NK-92 treated with Interleukin-12 subunit alpha and Interleukin-12 subunit beta, amount 100 ng/mL, for 24 hours (cell line): ENCODE measurements around the gene LHFPL2.

ENCODE experiments used
- DNase-seq: peaks from one replicate; lab custom pipeline; 2025; lab: John Stamatoyannopoulos, UW

The LHFPL2 gene

GRCh38 chr5:78666041-78666444 is 17.5 kb upstream of the LHFPL2 start:
- DNase-seq = no peak

GRCh38 chr5:78665534-78665933 is 17.0 kb upstream of the LHFPL2 start:
- no peak for DNase-seq

DNA sequence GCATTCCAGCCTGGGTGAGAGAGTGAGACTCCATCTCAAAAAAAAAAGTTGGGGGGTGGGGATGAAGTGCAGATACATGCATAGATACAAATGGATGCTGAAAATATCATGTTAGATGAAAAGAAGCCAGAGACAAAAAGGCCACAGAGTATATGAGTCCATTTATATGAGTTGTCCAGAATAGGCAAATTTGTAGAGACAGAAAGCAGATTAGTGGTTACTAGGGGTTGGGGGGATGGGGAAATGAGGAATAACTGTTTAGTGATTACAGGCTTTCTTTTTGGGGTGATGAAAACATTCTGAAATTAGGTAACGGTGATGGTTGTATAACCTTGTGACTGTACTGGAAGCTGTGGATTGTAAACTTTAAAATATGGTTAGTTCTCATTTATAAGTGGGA is 13.8 kb upstream of the LHFPL2 start:
- no peak for DNase-seq

DNA sequence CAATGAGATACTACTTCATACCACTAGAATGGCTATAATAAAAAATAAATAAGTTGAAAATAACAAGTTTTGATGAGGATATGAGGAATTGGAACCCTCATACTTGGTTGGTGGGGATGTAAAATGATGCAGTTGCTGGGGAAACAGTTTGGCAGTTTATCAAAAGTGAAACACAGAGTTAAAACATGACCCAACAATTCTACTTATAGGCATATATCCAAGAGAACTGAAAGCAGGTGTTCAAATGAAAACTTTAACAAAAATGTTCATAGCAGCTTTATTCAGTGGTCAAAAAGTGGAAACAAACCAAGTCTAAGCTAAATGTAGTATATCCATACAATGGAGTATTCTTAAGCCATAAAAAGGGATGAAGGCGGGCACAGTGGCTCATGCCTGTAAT is 13.1 kb upstream of the LHFPL2 start:
- DNase-seq = no peak

DNA sequence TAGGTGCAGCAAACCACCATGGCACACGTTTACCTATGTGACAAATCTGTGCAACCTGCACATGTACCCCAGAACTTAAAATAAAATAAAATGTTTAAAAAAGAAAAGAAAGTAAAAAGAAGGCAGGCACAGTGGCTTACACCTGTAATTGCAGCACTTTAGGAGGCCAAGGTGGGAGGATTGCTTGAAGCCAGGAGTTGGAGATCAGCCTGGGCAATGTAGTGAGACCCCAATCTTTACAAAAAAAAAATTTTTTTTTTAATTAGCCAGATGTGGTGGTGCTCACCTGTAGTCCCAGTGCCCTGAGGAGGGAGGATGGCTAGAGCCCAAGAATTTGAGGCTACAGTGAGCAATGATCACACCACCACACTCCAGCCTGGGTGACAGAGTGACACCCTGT is 12.5 kb upstream of the LHFPL2 start:
- DNase-seq = no peak

DNA sequence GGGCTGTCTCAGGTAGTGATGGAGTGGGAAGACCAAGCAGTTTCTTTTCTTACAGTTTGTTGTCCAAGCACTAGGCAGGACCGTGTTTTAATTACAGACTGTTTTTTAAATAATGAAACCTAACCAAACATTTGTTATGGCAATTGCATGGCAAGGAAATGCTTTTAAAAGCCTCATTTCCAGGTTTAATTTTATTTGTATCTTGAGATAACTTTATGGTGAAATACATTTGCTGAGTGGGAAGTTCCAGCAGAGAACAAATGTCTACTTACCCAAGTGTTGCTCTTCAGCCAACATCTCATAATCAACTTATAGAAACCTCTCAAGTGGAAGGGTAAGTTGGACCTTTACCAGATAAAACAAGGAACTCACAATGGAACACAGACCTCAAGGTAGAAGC is 11.8 kb upstream of the LHFPL2 start:
- DNase-seq = no peak

- DNase-seq = no peak
Measured at GRCh38 chr5:78659714-78660113, 11.1 kb upstream of the LHFPL2 start.

DNA sequence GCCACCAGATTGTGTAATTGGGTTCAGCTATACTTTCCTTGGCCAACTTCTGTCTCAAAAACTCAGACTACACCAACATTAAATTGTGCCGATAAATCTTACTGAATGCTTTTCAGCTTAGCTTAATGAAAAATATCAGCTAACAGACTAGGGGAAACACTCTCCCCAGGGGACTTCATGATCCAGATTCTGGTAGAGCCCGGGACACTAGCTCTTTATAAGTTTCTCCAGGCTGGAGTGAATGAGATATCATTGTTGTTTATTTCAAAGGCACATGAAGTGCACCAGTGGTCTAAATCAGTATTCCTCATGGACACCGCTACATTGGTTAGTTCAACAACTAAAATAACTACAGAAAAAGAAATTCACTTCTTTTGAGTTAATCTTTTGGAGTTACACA is 10.5 kb upstream of the LHFPL2 start:
- no peak for DNase-seq

DNA sequence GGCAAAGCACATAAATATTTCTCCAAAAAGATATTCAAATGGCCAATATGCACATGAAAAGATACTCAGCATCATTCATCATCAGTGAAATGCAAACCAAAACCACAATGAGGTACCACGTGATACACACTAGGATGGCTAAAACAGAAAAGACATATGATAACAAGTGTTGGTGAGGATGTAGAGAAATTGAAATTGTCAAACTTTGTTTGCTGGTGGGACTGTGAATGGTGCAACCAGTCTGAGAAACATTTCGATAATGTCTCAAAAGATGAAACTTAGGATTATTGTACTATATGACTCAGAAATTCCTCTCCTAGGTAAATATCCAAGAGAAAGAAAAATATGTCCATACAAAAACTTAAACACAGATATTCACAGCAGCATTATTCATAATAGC is 8.6 kb upstream of the LHFPL2 start:
- no peak for DNase-seq

GRCh38 chr5:78655746-78656290 is 7.2 kb upstream of the LHFPL2 start:
- no peak for DNase-seq

GRCh38 chr5:78654386-78654785 is 5.8 kb upstream of the LHFPL2 start:
- no peak for DNase-seq

- DNase-seq = no peak
Measured at GRCh38 chr5:78653681-78654366, 5.3 kb upstream of the LHFPL2 start.

DNA sequence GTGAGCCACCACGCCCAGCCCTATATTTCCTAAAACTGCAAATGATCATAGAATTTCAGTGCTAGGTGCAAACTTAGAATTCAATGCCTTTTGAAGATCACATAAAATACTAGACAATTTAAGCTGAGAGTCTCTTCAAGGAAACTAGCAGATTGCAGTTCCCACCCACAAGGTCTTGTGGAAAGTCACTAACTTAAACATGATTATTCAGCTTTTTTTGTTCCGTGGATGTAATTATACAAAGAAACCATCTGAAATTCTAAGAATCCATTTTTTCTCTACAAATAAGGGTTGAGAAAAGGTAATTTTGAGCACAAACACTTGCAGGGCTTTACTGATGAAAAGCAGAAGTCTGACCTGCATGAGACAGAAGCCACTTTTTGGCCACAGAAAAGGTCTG is 4.5 kb upstream of the LHFPL2 start:
- DNase-seq = no peak

DNA sequence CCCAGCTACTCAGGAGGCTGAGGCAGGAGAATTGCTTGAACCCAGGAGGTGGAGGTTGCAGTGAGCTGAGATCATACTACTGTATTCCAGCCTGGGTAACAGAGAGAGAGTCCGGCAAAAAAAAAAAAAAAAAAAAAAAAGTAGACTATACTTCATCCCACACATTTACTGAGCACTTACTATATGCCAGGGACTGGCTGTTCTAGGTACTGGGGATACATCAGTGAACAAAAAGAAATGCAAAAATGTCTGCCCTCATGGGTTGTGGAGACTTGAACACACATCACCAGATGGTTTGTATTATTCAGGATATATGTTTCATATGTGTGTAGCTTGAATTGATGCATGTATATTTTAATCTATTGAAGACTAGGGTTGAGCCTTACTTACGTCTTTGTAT is 2.9 kb upstream of the LHFPL2 start:
- DNase-seq = no peak

- DNase-seq = no peak
Measured at GRCh38 chr5:78650531-78650930, 2.0 kb upstream of the LHFPL2 start.

DNA sequence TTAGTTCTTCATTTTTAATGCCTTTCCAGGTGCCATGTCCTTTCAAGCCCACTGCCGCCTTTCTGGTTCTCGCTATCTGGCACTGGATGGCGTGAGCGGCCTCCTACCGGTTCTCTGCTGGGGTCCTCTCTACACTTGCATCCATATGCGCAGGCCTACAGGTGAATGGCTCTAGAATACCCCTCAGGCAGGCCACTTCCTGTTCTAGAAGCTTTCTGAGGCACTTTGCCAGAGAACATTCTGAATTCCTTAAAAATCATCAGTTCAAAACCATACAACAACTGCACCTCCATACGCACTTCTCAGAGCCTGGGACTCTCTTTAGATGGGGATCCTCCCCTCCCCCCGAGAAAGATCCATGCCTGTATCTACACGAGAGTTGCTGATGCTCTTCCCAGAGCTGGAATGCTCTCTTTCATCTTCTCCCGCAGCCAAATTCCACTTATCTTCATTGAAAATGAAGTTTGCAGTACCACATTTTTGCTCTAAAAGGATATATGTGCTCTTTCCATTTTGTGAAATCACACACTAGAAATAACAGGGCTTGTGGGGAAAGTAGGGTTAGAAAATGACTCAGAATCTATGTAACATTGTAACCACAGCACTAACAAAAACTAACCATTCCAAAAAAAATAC is 1.4 kb upstream of the LHFPL2 start:
- DNase-seq = no peak

DNA sequence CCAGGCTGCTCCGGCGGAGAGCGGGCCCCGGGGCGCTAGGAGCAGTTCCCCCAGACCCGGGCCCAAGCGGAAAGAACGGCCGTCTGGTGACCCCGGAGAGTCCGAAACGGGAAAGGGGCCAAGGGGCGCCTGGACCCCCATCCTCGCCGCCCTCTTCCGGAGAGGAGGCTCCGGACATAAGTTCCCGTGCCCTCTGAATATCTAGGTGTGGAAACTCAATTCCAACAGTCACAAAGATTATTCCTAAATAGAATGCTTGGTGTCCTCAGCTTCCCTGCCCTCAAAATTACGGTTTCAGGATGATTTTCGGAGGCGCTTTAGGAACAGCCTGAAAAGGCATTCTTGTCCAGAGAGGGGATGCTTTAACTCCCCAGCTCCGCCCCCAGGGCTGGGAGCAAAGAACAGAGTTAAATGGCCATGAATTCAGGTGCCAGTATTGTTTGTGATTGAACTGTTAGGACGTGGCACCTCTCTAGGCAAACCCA is 681 bp upstream of the LHFPL2 start:
- no peak for DNase-seq

- DNase-seq = no peak
Measured at GRCh38 chr5:78647838-78648358, 674 bp downstream of the LHFPL2 start.

- no peak for DNase-seq
Measured at GRCh38 chr5:78647351-78647818, 1.2 kb downstream of the LHFPL2 start.

DNA sequence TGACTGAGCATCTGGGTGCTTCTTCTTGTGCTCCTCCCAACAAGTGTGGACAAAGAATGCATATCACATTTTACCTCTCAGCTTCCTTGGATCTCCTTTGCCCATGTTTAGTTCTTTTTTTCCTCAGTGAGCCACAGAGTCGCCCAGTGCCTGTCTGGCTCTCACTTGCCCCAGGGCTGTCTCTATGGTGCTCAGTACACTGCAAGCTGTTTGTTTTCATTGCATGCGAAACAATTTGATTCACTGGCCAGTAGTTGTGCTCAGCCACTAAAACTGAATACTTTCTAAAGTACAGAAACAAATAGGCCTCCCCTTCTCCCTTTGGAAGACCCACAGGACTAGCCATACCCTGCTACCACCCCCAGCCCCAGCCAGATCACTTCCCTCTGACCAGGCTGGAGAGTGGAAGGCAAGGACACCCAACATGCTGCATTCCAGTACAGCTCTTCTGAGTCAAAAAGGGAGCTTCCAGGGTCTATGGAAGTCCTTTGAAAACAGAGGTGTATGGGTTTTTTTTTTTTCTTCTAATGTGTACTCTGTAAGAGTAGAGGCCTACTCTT is 3.8 kb downstream of the LHFPL2 start:
- no peak for DNase-seq

DNA sequence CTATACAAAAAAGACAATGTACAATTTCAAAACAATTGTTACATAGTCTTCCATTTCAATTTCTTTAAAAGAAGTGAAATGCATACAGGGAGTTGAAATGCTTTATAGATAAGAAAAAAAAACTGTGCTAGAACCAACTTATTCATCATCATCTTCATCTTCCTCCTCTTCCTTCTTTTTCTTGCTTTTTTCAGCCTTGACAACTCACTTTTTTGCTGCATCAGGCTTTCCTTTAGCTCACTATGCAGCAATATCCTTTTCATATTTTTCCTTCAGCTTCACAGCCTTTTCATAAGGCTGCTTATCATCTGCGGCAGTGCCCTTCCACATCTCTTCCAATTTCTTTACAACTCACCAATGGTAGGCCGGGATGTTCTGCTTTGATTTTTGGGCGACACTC is 4.4 kb downstream of the LHFPL2 start:
- DNase-seq = no peak

GRCh38 chr5:78642701-78643100 is 5.9 kb downstream of the LHFPL2 start:
- no peak for DNase-seq
